CD4-positive, alpha-beta T cell treated with Interleukin-17A for 4 hours (primary cell): ENCODE measurements around the gene CAB39L.

Source experiments
- DNase-seq: peaks from one replicate; pipeline ENCODE4 v3.0.0-alpha.2; 2020; ENCODE audit warnings: mixed read lengths

Gene CAB39L

GRCh38 chr13:49443704-49444523, at the start of gene CAB39L, which contains the start of gene SETDB2:
Gene CAB39L (minus strand): TSS chr13:49444064. CDS start chr13:49382910, 61,154 bp downstream.
Gene SETDB2 (plus strand): TSS chr13:49444274. CDS start chr13:49451894, 7,620 bp downstream.
- peak; percentile 99 for DNase-seq

GRCh38 chr13:49488563-49488962, 44.7 kb upstream of the CAB39L start:
- no peak for DNase-seq

- no peak for DNase-seq
Observed at GRCh38 chr13:49481788-49482187, 37.9 kb upstream of the CAB39L start.

DNA sequence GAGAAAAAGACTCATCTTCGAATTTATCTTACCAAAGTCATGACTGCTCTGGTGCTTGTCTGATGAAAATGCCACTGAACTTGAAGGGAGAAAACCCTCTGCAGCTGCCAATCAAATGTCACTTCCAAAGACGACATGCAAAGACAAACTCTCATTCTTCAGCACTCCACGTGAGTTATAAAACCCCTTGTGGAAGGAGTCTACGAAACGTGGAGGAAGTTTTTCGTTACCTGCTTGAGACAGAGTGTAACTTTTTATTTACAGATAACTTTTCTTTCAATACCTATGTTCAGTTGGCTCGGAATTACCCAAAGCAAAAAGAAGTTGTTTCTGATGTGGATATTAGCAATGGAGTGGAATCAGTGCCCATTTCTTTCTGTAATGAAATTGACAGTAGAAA, 32.7 kb upstream of the CAB39L start:
- no peak for DNase-seq

DNA sequence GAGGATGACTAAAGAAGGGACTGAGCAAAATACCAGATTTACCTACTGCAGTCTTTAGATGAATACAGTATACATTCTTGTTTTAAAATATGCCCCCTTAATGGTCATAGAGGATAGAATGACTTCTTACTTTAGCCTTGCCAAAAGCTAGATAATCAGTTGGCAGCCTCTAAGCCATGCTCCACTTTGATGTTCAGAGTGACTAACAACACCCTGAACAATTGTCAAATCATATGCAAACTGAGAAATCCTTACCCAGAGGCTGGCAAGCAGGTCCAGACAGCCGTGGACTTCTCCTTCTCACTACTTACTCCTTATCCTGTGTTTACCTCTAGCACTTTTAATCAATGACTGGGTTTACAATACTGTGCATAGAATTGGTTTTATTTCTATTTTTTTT, 28.3 kb upstream of the CAB39L start:
- DNase-seq = no peak

DNA sequence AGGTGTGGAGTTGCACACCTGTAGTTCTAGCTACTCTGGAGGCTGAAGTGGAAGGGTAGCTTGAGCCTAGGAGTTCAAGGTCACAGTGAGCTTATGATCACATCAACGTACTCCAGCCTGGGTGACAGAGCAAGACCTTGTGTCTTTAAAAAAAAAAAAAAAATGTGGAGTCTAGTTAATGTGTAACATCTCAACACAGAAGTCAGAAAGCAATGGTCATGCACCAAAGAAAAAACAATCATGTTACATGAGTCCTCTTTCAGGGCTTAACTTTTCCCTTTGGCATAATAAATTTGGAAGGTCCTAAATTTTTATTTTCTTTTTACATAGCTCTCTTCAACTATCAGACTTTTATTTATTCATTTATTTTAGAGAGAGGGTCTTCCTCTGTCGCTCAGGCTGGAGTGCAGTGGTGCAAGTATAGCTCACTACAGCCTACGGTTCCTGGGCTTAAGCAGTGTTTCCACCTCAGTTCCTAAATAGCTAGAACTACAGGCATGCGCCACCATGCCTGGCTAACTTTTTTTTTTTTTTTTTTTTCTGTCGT, 22.5 kb upstream of the CAB39L start:
- DNase-seq = no peak

- DNase-seq = no peak
Observed at GRCh38 chr13:49464621-49465325, 20.9 kb upstream of the CAB39L start.

- DNase-seq = no peak
Observed at GRCh38 chr13:49464085-49464484, 20.2 kb upstream of the CAB39L start.

DNA sequence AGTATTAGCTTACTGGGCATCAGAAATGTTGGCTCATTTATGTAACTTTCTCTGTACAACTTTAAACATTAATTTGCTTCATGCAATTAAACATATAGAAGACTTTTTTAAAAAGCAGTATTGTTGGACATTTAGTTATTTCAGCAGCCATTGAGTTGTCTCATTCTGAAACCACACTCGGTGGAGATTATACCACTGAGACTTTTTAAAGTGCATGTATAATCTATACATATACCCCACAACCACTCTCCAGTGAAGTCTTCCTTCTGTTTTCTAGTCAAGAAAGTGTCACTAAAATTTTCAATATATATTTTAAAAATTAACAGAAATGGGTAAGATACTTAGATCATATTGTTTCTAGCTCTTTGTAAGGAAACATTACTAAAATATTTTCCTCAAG, 15.7 kb upstream of the CAB39L start:
- no peak for DNase-seq

- no peak for DNase-seq
Observed at GRCh38 chr13:49457221-49457620, 13.4 kb upstream of the CAB39L start.

GRCh38 chr13:49456156-49456555, 12.3 kb upstream of the CAB39L start:
- no peak for DNase-seq

DNA sequence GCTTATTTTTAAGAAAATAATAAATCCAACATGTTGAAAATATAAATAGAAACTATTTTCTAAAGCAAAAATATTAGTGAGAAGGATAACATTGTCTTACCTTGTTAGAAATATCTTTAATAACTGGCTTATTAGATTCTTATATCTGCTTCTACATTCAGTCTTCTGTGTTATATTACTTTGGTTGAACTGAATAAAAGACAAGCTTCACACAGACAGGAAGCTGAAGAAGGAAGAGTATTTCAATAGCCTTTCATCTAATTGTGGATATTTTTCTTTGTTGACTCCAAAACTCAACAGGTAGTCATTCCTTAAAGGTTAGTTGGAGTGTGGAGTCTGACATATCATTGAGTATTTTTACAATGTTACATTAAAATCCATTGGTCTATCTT, 11.1 kb upstream of the CAB39L start:
- no peak for DNase-seq

DNA sequence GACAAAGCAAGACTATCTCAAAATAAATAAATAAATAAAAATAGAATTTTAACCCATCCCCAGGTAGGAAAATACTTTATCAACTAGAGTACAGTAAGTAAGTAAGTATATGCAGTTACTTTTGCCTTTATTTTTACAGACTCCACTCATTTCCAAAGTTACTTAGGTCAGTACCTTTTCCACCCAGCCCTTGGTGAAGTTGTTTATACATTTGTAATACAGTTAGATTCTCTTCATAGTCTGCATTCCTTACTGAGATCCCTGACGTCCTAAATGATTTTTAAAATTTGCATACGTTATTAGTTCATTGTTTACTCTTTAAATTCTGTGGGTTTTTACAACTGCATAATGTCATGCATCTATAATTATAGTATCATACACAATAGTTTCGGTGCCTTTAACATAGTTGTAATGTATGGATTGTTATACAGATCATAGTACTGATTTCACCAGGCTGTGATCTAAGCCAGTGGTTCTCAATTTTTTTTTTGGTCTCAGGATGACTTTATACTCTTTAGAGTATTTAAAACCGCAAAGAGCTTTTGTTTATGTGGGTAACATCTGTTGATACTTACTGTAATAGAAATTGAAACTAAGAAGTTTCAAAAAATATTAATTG, 10.6 kb upstream of the CAB39L start:
- DNase-seq = no peak

DNA sequence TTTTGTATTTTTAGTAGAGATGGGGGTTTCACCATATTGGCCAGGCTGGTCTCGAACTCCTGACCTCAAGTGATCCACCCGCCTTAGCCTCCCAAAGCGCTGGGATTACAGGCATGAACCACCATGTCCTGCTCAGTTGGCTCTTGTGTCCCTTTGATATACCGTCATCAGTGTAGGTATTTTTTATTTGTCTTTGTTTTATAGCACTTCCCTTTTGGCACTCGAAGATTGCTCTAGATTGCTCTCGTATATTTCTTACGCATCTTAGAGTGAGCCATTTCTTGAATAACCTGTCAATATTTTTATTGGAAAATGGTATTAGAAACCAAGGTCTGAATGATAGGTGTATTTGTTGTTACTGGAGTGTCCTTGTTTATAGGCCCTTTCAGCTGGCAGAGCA, 9.6 kb upstream of the CAB39L start:
- DNase-seq = no peak

GRCh38 chr13:49452725-49453457, 9.0 kb upstream of the CAB39L start:
- no peak for DNase-seq

- no peak for DNase-seq
Observed at GRCh38 chr13:49450105-49450819, 6.4 kb upstream of the CAB39L start.

- no peak for DNase-seq
Observed at GRCh38 chr13:49448753-49449152, 4.9 kb upstream of the CAB39L start.

GRCh38 chr13:49446473-49446872, 2.6 kb upstream of the CAB39L start:
- no peak for DNase-seq

DNA sequence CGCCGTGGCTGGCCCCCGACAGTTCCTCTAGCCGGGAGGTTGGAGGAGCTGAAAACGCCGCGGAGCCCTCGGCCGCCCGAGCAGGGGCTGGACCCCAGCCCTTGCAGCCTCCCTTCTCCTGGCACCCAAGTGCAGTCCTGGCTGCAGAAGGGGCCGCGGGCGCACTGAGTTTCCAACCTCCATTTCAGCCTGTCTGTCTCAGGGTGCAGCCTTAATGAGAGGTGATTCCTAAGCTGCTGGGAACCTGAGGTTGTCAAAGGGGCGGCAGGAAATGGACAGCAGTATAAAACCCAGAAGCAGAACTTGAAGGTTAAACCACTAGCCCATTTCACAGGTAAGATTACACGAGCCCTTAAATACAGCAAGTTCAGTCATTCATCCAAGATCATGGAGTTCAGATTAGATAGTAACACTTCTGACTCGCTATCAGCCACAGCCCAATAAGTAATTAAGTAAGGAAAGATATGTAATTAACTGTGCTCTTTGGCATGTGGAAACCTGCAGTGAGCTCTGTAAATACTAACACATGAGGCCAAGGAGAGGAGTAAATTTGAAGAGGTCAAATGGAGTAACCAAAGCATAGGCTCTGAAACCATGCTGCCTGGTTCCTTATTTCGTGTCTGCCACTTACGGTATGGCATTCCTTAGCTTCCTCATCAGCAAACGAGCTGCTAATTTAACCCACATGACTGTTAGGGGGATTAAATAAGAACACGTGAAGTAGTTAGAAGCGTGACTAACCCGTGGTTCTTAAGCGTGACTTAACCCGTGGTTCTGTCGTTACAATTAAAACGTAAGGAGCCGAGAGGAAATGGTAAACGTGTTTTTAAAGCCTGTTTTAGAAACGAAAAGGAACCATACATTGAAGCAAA, 896 bp upstream of the CAB39L start:
- peak; percentile 43 for DNase-seq

DNA sequence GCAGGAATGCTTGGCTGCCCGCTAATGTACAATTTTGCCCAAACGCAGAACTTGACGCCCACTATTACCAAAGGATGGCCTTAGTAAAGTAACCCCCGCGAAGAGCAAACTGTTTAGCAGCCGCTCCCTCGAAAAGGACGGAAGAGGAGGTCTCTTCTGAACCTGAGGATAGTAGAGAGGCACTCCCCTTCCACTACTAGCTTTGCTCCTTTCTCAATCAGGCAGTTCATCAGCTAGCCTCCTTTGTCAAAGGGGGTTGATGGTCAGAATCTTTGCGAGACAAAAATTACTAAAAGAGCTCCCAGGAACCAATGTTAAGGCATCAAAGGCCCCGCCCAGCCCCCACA, 534 bp downstream of the CAB39L start:
- DNase-seq = no peak

DNA sequence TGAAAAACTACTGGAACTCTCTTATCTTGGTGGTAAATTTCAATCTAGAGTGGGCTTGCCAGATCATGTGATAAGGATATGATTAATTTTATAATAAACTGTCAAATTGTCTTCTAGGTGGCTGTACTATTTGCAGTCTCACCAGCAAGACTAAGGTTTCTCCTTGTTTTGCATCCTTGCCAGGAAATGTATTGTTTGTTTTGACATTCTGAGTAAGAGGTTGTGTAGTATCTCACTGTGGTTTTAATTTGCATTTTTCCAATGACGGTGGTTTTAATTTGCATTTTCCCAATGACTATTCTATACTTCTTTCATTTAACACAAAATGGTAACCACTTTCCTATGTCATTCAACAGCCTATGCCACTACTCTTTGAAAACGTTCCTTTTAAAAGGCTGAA, 2.0 kb downstream of the CAB39L start:
- no peak for DNase-seq
